GM12878 (cell line): ENCODE results near the gene IGFLR1. TPM values are rescaled to one million over a fixed set of nuclear protein-coding genes. Genes with fewer than 3 reads are reported as not detected.

Source experiments
- ATAC-seq: fragments of 200-7000 bp; cut with Tn5 transposase; 3 replicates; pipeline ENCODE4 v1.9.1; 2020; ENCODE audit warnings: mild to moderate bottlenecking, moderate library complexity
- BruUV-seq: library from RNA; stranded (reverse); fragments of 400-500 nt; replicated peaks from 2 replicates; lab custom pipeline; 2021; lab: Mats Ljungman, UMichigan
- CTCF ChIA-PET: fragments of 300-600 bp; sonication (Branson Sonifier 250); formaldehyde crosslinking; extraction: SDS; loops from one replicate; lab custom pipeline; 2021; ENCODE audit warnings: inconsistent platforms; lab: Yijun Ruan, JAX
- POLR2A ChIA-PET: fragments of 350-600 bp; formaldehyde crosslinking; extraction: SDS; loops from one replicate; lab custom pipeline; 2021; ENCODE audit warnings: inconsistent platforms; lab: Charles Lee
- RAD21 ChIA-PET: fragments of 300-600 bp; sonication (Branson Sonifier 250); formaldehyde crosslinking; loops from one replicate; lab custom pipeline; 2023; ENCODE audit warnings: antibody characterized with exemption; ENCODE audit not compliant: unreplicated experiment; lab: Charles Lee
- SMC1A ChIA-PET: fragments of 300-600 bp; sonication (Branson Sonifier 250); formaldehyde crosslinking; loops from one replicate; lab custom pipeline; 2023; ENCODE audit not compliant: unreplicated experiment, uncharacterized antibody; lab: Charles Lee
- DNase-seq: peaks from one replicate; pipeline ENCODE4 v3.0.0-alpha.2; 2011; ENCODE audit warnings: low read depth, low spot score
- FAIRE-seq: peaks from 3 replicates; lab custom pipeline; 2011; peaks lifted over from hg19 to GRCh38; lab: Jason Lieb, UNC
- H2AFZ ChIP-seq: 2 replicates; pipeline ENCODE4 v1.6.0; 2011; ENCODE audit warnings: low read depth, low read length, control low read depth; ENCODE audit not compliant: control insufficient read depth
- H3K27ac ChIP-seq: 2 replicates; pipeline ENCODE4 v1.5.1; 2011; ENCODE audit warnings: control low read depth; ENCODE audit not compliant: control insufficient read depth, insufficient read depth
- H3K27me3 ChIP-seq, 2 experiments: replicated peaks in 1 of 2; 2 replicates each; pipeline versions ENCODE4 v1.6.0 to v1.6.1; 2011; ENCODE audit warnings: low read length in 1 of 2; ENCODE audit not compliant: control insufficient read depth in 2 of 2, insufficient read depth in 2 of 2
- H3K36me3 ChIP-seq, 2 experiments: 2 replicates each; pipeline ENCODE4 v1.5.1; 2011; ENCODE audit warnings: low read length in 1 of 2; ENCODE audit not compliant: control insufficient read depth in 2 of 2, insufficient read depth in 2 of 2
- H3K4me1 ChIP-seq: 2 replicates; pipeline ENCODE4 v1.6.1; 2011; ENCODE audit warnings: mild to moderate bottlenecking, low read length, moderate library complexity, mixed read lengths; ENCODE audit not compliant: control insufficient read depth, insufficient read depth
- H3K4me2 ChIP-seq: 2 replicates; pipeline ENCODE4 v1.6.0; 2011; ENCODE audit warnings: control low read depth; ENCODE audit not compliant: control insufficient read depth, insufficient read depth
- H3K4me3 ChIP-seq: fragments of 200-600 bp; sonication (generic); 2 replicates; pipeline ENCODE4 v1.5.1; 2016
- H3K79me2 ChIP-seq: 2 replicates; pipeline ENCODE4 v1.6.0; 2011; ENCODE audit warnings: low read length; ENCODE audit not compliant: control insufficient read depth, insufficient read depth
- H3K9ac ChIP-seq: 2 replicates; pipeline ENCODE4 v1.8.0; 2011; ENCODE audit warnings: low read length, control low read depth, mixed read lengths; ENCODE audit not compliant: control insufficient read depth, insufficient read depth
- H3K9me3 ChIP-seq: replicated peaks from 3 replicates; pipeline ENCODE4 v1.5.1; 2011; ENCODE audit warnings: mild to moderate bottlenecking, low read length; ENCODE audit not compliant: control insufficient read depth, insufficient read depth
- H4K20me1 ChIP-seq: 2 replicates; pipeline ENCODE4 v1.6.0; 2011; ENCODE audit not compliant: control insufficient read depth, insufficient read depth
- CBFB ChIP-seq: IDR thresholded peaks from 2 replicates; pipeline ENCODE4 v1.6.1; 2016; ENCODE audit warnings: antibody characterized with exemption, low read depth
- CBX5 ChIP-seq: sonication (generic); IDR thresholded peaks from 2 replicates; pipeline ENCODE4 v1.6.1; 2016; ENCODE audit warnings: low read depth, moderate library complexity, mild to moderate bottlenecking, inconsistent platforms
- CEBPB ChIP-seq, 2 experiments: fragments of 150-350 bp in 1 of 2; IDR thresholded peaks; 2 replicates each; pipeline ENCODE4 v1.6.1; 2012 to 2014; ENCODE audit warnings: low read depth in 2 of 2, low read length in 2 of 2, borderline replicate concordance in 1 of 2, inconsistent platforms in 1 of 2
- CHD2 ChIP-seq: IDR thresholded peaks from 2 replicates; pipeline ENCODE4 v1.6.1; 2011; ENCODE audit warnings: low read depth, low read length, improper control_type of control experiment, borderline replicate concordance
- CHD4 ChIP-seq: fragments of 200-600 bp; sonication (generic); IDR thresholded peaks from 2 replicates; pipeline ENCODE4 v1.6.1; 2016; ENCODE audit warnings: mild to moderate bottlenecking
- CREM ChIP-seq: IDR thresholded peaks from 2 replicates; pipeline ENCODE4 v1.6.1; 2014; ENCODE audit warnings: antibody characterized with exemption, low read depth
- DPF2 ChIP-seq: fragments of 450-650 bp; IDR thresholded peaks from 2 replicates; pipeline ENCODE4 v1.6.1; 2017; ENCODE audit warnings: mild to moderate bottlenecking
- ESRRA ChIP-seq: IDR thresholded peaks from 2 replicates; pipeline ENCODE4 v1.6.1; 2012; ENCODE audit warnings: mild to moderate bottlenecking, low read length, improper control_type of control experiment
- EZH2 ChIP-seq: IDR thresholded peaks from 2 replicates; pipeline ENCODE4 v1.6.1; 2012; ENCODE audit warnings: low read depth, mild to moderate bottlenecking, control low read depth, inconsistent platforms, low read length, borderline replicate concordance; ENCODE audit not compliant: control insufficient read depth
- IRF4 ChIP-seq: IDR thresholded peaks from 2 replicates; pipeline ENCODE4 v1.6.1; 2011; ENCODE audit warnings: low read depth, low read length
- MYB ChIP-seq: fragments of 150-350 bp; IDR thresholded peaks from 2 replicates; pipeline ENCODE4 v1.6.1; 2014; ENCODE audit warnings: mild to moderate bottlenecking, low read depth, low read length, borderline replicate concordance
- PAX8 ChIP-seq: fragments of 450-650 bp; IDR thresholded peaks from 2 replicates; pipeline ENCODE4 v1.6.1; 2017; ENCODE audit warnings: mild to moderate bottlenecking, moderate library complexity
- PML ChIP-seq: IDR thresholded peaks from 2 replicates; pipeline ENCODE4 v1.6.1; 2012; ENCODE audit warnings: low read length, inconsistent platforms
- POLR2A ChIP-seq: IDR thresholded peaks from 2 replicates; pipeline ENCODE4 v1.6.1; 2011; ENCODE audit warnings: low read depth, mild to moderate bottlenecking, low read length
- POLR2AphosphoS2 ChIP-seq: IDR thresholded peaks from 2 replicates; pipeline ENCODE4 v1.6.1; 2011; ENCODE audit warnings: low read depth, mild to moderate bottlenecking, low read length, improper control_type of control experiment, moderate library complexity
- POU2F2 ChIP-seq: IDR thresholded peaks from 3 replicates; pipeline ENCODE4 v1.6.1; 2011; ENCODE audit warnings: low read depth, mild to moderate bottlenecking, low read length, borderline replicate concordance
- SIN3A ChIP-seq: IDR thresholded peaks from 2 replicates; pipeline ENCODE4 v1.6.1; 2012; ENCODE audit warnings: low read depth, low read length, improper control_type of control experiment
- YY1 ChIP-seq: IDR thresholded peaks from 2 replicates; pipeline ENCODE4 v1.6.1; 2011; ENCODE audit warnings: low read depth, mild to moderate bottlenecking, low read length
- WGBS: methylation state at CpG from one replicate; pipeline ENCODE4 v1.1.6; 2016; ENCODE audit warnings: low lambda C conversion rate; ENCODE audit not compliant: insufficient replicate concordance, insufficient coverage; ENCODE audit errors: missing lambda C conversion rate; 5-methylcytosine and 5-hydroxymethylcytosine counted together
- in situ Hi-C: fragments of 300-500 bp; cut with MboI; formaldehyde crosslinking; loops from 9 replicates; pipeline ENCODE4 v1.14.3; 2018; ENCODE audit warnings: mixed read lengths
- intact Hi-C: fragments of 100-400 bp; cut with micrococcal nuclease; formaldehyde crosslinking; loops from one replicate; pipeline ENCODE4 v1.14.2; 2022; ENCODE audit not compliant: unreplicated experiment
- polyA plus RNA-seq, 11 experiments: library from polyadenylated mRNA; depleted of rRNA in 4 of 11; unstranded in 6 of 11; stranded (reverse) in 5 of 11; fragments of >200 nt; fragmentation: Nextera tagmentation in 4 of 11; fragmentation: Illumina TruSeq in 1 of 11; extraction: Ambion mirVana in 4 of 11; extraction: Trizol in 1 of 11; gene quantifications; 1 replicate in 1 of 11; 2 replicates in 10 of 11; pipeline versions ENCODE4 v1.2.1 to v1.2.3, GENCODE V29; 2011 to 2016; ENCODE audit warnings: inconsistent platforms in 2 of 11, missing spikeins in 2 of 11, low read depth in 1 of 11
- total RNA-seq, 4 experiments: library from RNA; depleted of rRNA in 3 of 4; stranded (reverse); fragments of >200 nt in 3 of 4; fragmentation: Illumina TruSeq in 1 of 4; extraction: Trizol in 1 of 4; gene quantifications; 2 replicates each; pipeline versions ENCODE4 v1.2.1 to v1.2.3, GENCODE V29; 2013 to 2021
- TF ChIP-seq, protein P1 (sequence below), 3 experiments: IDR thresholded peaks in 2 of 3; conservative IDR thresholded peaks in 1 of 3; 2 replicates each; pipeline ENCODE4 v1.5.1; 2011; ENCODE audit warnings: low read depth in 3 of 3, low read length in 3 of 3, mild to moderate bottlenecking in 3 of 3, control low read depth in 2 of 3, moderate library complexity in 2 of 3, inconsistent platforms in 1 of 3, mixed read lengths in 1 of 3; ENCODE audit not compliant: control insufficient read depth in 2 of 3, insufficient read depth in 1 of 3; ENCODE audit errors: extremely low read depth in 1 of 3
- TF ChIP-seq, protein P2 (sequence below): fragments of 450-650 bp; formaldehyde crosslinking; IDR thresholded peaks from 2 replicates; pipeline ENCODE4 v1.4.0; 2022; ENCODE audit warnings: mild to moderate bottlenecking, moderate library complexity

IGFLR1 gene
- total and polyA plus RNA-seq, 10 of the 15 experiments (the other 5 are each of a cell fraction or from before 2014, with no cell fraction given), result 2.5 to 39.9 (median 24.8) TPM

DNA sequence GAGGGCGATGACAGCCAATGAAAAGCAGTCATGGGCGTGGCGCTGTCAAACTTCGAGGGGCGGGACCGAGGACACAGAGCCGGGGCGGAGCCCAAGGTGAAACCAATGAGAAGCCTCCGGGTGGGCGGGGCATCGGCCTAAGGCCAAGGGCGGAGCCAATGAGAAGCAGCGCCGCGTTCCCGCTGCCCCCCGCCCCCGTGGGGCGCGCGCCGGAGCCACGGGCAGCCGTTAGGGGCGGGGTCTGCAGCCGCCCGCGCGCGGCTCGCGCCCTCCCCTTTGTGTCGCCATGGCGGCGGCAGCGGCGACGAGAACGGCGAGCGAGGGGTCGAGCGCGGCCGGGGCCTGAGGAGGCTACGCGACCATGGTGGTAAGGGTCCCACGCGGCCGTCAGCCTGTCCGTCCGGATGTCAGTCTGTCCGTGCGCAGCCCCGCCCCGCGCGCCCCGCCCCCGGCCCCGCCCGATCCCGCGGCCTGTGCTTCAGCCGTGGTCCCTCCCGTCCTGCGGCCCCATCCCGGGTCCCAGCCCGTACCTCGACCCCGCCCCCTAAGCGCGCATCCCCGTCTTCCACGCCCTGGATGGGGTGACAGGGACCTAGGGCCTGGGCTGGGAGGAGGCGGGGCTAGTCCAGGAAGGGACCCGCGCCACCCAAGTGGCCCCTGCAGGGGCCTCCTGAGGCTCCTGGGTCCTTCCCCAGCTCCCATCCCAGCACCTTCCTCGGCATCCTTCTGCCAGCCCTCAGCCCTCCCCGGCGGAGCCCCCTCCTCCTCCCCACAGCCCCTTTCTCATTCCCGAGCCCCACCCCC lies 33.2 kb upstream of the IGFLR1 start, which contains the start of gene ARHGAP33:
ARHGAP33 (plus strand) TSS at position 267 of the 804 bp plus-strand sequence; CDS start at position 362, 95 bp downstream.
- Histone ChIP-seq H3K4me3 (peak within 1 kb of the TSS; percentile 77), H4K20me1 (no peaks in the 10 kb centered on the region), H3K27ac (peak within 1 kb of the TSS; percentile 25), H3K79me2 (no peaks in the 10 kb centered on the region), H2AFZ (peak within 1 kb of the TSS; percentile 59), H3K9me3 (no peaks in the 10 kb centered on the region), H3K36me3 (no peaks in the 10 kb centered on the region; a peak in 1 of 4 replicates), H3K4me1 (no peaks in the 10 kb centered on the region), H3K9ac (peak within 1 kb of the TSS; percentile 65), H3K27me3 (no peaks in the 10 kb centered on the region), H3K4me2 (peak within 1 kb of the TSS; percentile 86)
- ATAC-seq (peak; percentile 98), DNase-seq (peak; percentile 87), FAIRE-seq (peak; percentile 99)
- WGBS, result under 1% methylated on average over 55 of the region's 82 CpGs
- POLR2A ChIA-PET, result interaction anchor here (0.5 to 1.7 kb wide), 3 partner anchors 13 to 35 kb away, joined by 4 to 5 read pairs (median 4); partner anchors contain the start of gene LIN37
- SMC1A ChIA-PET, result no interaction called here
- no TSS peak for BruUV-seq
- RAD21 ChIA-PET, result no interaction called here
- intact Hi-C loops, result no loop called here
- CTCF ChIA-PET, result interaction anchor here (0.8 kb wide), 1 partner anchor 57 kb away, joined by 3 read pairs; no protein-coding TSS in a partner anchor
- in situ Hi-C loops, result no loop called here
- peak; percentile 6; the same call in 1 of the 2 replicates for TF ChIP-seq CREM
- peak; percentile 86 for TF ChIP-seq YY1
- no peak for TF ChIP-seq EZH2
- no peak for TF ChIP-seq SIN3A
- TF ChIP-seq ESRRA, result no peak
- no peak for TF ChIP-seq CEBPB (IDR thresholded peaks at IDR 0.05; ENCODE audit: borderline replicate concordance in 1 of 2, low read depth in 2 of 2, low read length in 2 of 2)
- TF ChIP-seq DPF2, result peak; percentile 52; the same call in 1 of the 2 replicates
- TF ChIP-seq IRF4, result no peak
- TF ChIP-seq, protein P1, sequence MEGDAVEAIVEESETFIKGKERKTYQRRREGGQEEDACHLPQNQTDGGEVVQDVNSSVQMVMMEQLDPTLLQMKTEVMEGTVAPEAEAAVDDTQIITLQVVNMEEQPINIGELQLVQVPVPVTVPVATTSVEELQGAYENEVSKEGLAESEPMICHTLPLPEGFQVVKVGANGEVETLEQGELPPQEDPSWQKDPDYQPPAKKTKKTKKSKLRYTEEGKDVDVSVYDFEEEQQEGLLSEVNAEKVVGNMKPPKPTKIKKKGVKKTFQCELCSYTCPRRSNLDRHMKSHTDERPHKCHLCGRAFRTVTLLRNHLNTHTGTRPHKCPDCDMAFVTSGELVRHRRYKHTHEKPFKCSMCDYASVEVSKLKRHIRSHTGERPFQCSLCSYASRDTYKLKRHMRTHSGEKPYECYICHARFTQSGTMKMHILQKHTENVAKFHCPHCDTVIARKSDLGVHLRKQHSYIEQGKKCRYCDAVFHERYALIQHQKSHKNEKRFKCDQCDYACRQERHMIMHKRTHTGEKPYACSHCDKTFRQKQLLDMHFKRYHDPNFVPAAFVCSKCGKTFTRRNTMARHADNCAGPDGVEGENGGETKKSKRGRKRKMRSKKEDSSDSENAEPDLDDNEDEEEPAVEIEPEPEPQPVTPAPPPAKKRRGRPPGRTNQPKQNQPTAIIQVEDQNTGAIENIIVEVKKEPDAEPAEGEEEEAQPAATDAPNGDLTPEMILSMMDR (IDR thresholded peaks at IDR 0.05 in 2 of 3, conservative IDR thresholded peaks at IDR 0.05 in 1 of 3; ENCODE audit: control insufficient read depth in 2 of 3, extremely low read depth in 1 of 3, insufficient read depth in 1 of 3, low read depth in 3 of 3, low read length in 3 of 3), result no peak
- TF ChIP-seq PML, result no peak
- TF ChIP-seq PAX8, result no peak
- TF ChIP-seq CBX5, result no peak
- TF ChIP-seq CHD2, result 0 out of 2 replicates have a peak, but pooled peaks have one; percentile 45
- TF ChIP-seq, protein P2, sequence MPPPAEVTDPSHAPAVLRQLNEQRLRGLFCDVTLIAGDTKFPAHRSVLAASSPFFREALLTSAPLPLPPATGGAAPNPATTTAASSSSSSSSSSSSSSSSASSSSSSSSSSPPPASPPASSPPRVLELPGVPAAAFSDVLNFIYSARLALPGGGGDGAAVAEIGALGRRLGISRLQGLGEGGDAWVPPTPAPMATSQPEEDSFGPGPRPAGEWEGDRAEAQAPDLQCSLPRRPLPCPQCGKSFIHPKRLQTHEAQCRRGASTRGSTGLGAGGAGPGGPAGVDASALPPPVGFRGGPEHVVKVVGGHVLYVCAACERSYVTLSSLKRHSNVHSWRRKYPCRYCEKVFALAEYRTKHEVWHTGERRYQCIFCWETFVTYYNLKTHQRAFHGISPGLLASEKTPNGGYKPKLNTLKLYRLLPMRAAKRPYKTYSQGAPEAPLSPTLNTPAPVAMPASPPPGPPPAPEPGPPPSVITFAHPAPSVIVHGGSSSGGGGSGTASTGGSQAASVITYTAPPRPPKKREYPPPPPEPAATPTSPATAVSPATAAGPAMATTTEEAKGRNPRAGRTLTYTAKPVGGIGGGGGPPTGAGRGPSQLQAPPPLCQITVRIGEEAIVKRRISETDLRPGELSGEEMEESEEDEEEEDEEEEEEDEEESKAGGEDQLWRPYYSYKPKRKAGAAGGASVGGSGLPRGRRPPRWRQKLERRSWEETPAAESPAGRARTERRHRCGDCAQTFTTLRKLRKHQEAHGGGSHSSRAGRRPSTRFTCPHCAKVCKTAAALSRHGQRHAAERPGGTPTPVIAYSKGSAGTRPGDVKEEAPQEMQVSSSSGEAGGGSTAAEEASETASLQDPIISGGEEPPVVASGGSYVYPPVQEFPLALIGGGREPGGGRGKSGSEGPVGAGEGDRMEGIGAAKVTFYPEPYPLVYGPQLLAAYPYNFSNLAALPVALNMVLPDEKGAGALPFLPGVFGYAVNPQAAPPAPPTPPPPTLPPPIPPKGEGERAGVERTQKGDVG (CRISPR knock-in tag), result no peak
- peak; percentile 58; the same call in 1 of the 2 replicates for TF ChIP-seq MYB
- TF ChIP-seq CBFB, result no peak
- 0 out of 3 replicates have a peak, but pooled peaks have one; percentile 45 for TF ChIP-seq POU2F2
- TF ChIP-seq CHD4, result no peak
- TF ChIP-seq POLR2A, result peak; percentile 80
- no peak for TF ChIP-seq POLR2AphosphoS2
